GM21447 (cell line): ENCODE results near the gene YWHAQ.

Experiments used
- ATAC-seq: cut with Tn5 transposase; IDR thresholded peaks from one replicate; pipeline ENCODE4 v1.9.1; 2021; ENCODE audit not compliant: unreplicated experiment

YWHAQ gene

DNA sequence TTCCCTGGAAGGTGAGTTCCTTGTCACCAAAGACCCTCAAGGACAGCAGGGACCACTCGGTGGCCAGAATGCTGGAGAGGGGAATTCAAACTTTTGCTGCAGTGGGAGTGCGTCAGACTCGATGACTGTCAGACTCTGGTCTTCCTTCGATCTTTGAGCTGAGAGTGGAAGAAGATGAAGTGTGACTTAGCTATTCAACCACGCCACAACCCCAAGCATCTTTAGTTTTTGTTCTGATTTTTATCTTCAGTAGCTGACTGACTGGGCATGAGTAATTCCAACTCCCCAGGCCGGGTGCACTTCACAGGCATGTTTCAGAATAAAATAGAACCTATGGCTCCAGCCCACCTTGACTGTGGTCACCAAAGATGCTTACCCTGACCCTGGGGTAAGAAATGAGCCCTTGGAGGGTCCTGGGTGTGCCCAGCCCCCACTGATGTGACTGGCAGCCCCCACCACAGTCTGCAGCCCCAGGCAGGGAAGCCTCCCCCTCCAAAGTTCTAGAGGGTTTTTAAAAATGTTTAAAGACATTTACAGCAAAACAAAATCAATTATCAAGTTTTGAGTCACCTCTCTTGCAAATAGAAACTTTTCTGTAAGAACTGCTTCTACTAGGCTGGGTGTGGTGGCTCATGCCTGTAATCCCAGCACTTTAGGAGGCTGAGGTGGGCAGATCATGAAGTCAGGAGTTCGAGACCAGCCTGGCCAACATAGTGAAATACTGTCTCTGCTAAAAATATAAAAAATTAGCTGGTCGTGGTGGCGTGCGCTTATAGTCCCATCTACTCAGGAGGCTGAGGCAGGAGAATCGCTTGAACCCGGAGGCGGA is 24.9 kb upstream of the YWHAQ start:
- peak; percentile 47 for ATAC-seq

- no peak for ATAC-seq
Observed at GRCh38 chr2:9654452-9655100, 23.8 kb upstream of the YWHAQ start.

DNA sequence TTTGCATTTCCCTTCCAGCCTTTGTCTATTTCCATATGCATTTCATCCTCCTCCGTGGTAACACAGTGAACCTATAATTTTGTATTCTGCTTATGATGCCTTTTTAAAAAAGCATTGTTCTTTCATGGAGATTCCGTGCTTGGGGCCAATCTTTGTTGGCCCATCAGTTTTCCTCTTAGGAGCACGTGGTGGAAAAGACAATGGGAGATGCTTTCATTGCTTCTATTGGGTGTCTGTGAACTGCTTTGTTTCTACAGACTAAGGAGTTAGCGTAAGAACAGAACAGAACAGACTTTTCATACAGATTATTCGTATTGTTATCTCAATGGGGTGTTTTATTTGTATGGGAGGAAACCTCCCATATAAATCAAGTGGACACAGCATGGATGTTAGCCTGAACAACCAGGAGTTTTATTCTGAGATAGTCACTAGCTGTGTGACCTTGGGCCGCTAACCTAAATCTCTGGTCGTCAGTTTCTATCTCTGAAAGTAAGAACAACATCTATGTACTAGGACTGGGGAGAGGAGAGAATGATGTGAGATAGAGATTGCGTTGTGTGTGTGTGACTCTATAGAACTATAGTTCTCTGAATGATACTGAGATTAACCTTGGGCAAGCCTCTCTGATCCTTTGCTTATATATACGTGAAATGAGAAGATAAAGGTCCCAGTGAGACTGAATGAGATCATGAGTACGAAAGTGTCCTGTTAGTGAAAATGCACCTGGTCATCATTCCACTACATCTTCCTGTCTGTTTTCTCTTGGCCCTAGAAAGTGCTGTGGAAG is 22.9 kb upstream of the YWHAQ start:
- ATAC-seq = no peak

DNA sequence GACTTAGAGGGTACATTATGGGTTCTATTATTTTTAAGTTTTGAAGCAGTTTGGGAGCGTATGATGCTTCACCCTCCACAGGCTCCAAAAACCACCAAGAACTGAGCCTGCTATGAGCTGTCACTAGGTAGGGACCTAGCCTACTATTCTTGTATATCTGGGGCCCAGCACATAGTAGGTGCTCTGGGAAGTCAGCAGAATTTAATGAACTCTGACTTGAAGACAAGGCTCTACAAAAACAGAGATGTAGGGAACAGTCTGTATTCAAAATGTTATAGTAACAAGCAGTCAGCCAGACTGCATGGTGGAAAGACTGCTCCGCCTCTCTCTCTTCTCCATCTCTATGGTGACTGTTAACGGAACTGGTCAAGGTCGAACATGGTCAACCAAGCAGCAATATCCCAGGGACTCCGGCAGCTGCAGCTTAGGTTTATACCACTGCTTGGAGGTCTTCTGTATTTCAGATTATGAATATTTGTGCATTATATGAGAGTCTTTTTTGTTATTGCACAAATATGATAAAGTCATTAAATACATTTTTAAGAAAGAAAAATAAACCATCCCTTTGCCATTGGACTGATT is 22.2 kb upstream of the YWHAQ start:
- no peak for ATAC-seq

- ATAC-seq = no peak
Observed at GRCh38 chr2:9652267-9652666, 21.5 kb upstream of the YWHAQ start.

GRCh38 chr2:9650119-9650821 is 19.5 kb upstream of the YWHAQ start:
- ATAC-seq = no peak

DNA sequence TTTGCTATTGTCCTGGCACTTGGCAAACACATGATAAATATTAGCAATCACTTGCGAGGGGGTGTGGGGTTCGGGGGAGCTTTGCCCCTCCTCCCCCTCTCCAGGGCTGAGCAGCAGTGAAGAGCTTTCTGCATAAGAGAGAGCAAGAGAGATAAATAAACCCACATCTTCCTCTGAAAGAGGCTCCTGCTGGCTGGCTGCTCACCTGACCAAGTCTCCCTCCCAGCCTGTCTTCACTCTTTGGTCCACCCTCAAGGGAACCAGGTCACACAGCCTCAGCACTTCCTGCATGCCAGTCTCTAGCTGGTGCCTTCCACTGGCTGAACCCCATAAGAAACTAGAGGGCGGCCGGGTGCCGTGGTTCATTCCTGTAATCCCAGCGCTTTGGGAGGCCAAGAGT is 18.5 kb upstream of the YWHAQ start:
- no peak for ATAC-seq

DNA sequence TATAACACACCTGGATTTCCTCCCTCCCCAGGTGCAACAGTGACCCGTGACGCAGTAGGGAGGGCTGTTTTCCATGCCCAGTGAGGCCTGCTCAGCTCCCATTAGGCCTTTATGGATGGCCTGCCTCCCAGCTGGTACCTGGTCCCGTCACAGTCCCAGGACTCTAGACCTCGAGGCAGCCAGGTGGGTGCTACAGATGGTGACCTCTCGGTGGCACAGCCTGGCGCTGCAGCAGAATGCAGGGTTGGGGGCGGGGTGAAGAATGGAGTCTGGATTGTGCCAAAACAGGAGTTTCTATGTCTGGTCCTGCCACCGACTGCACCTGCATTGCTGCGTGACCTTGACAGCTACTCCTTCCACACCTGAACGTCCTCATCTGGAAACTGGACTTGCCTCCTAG is 18.0 kb upstream of the YWHAQ start:
- no peak for ATAC-seq

DNA sequence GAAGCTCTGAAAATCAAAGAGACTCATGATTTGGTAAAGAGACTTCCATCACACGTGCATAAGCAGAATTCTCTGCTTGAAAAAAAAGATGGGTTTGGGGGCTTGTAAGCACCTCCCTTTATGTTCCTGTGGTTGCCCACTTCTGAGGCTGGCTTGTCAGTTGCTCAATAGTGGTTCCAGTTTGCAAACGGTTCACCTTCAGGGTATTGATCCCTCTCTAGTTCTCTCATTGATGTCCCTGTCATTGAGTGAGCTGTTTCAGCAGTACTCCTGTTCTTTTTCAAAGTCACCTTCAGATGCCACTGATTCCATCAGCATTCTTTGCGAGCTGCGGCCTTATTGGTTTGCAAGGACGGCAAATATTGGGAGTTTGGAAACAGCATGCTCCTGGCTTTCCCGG is 17.1 kb upstream of the YWHAQ start:
- no peak for ATAC-seq

DNA sequence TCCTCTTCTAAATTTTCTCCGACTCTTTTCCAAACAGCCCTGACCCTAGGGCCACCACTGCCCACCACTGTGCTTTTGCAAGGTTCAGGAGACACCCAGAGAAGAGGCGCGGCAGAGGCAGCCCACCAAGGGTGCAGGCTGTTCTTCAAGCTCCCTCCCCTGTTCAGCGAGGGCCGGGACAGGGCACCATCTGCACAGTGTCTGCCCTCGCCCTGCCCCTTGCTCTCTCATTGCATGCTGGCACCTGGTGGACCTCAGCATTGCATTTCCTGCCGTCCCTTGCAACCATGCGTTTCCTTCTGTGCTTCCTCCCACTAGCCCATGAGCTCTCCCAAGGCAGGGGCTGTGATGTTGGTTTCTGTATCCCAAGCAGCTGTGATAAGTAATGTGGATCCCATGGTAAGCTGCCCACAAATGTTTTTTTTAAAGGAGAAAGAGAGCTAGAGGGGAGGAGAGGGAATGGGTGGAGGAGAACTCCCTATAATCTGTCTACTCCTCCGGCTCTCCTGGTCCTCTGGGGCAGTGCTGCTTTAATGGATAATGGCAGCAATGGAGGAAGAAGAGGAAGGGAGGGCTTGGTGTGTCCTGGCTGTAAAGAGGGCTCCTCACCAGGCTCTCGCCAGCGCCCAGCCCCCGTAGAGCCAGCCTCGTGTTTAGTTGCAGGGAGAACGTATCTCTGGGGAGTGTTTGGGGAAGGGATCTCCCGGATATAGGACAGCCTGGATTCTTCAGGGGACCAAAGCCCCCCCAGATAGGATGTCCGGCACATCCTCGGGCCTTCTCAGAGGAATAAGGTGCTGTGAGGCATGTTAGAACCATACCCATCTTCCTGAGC is 15.6 kb upstream of the YWHAQ start:
- no peak for ATAC-seq

DNA sequence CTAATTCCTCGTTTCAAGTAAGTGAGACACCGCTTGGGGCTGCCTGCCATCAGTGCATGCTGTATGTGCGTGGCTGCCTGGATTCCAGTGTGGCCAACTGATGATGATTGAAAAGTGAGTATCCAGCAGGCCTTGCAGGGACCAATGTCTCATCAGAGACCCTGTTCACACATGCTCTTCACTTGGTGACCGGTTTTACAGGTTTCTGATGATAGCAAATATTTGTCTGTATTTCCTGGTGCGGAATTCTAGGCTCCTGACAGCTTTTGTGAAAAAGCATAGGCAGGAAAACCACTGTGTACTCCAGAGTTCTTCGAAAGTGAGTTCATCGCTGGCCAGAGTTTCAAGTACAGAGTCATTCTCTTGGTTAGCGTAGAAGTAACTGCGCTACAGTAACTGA is 13.8 kb upstream of the YWHAQ start:
- no peak for ATAC-seq

DNA sequence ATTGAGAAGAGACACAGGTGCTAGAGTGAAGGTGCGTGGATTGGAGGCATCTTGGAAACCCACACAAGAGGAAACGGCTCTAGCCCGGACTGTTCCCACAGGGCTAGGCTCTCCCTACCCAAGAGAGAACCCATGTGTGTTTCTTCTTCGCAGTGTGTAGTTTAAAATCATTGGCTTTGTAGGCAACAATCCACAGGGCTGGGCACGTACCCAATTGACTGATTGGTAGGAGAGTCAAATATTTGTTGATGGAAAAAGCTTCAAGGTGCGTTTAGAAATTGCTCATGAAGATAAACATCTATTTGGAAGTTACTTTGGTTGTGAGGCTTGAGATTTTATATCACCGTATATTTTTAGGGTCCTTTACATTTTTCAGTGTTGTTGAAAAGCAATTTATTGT is 13.2 kb upstream of the YWHAQ start:
- no peak for ATAC-seq

- peak; percentile 61 for ATAC-seq
Observed at GRCh38 chr2:9641641-9642040, 10.8 kb upstream of the YWHAQ start.

DNA sequence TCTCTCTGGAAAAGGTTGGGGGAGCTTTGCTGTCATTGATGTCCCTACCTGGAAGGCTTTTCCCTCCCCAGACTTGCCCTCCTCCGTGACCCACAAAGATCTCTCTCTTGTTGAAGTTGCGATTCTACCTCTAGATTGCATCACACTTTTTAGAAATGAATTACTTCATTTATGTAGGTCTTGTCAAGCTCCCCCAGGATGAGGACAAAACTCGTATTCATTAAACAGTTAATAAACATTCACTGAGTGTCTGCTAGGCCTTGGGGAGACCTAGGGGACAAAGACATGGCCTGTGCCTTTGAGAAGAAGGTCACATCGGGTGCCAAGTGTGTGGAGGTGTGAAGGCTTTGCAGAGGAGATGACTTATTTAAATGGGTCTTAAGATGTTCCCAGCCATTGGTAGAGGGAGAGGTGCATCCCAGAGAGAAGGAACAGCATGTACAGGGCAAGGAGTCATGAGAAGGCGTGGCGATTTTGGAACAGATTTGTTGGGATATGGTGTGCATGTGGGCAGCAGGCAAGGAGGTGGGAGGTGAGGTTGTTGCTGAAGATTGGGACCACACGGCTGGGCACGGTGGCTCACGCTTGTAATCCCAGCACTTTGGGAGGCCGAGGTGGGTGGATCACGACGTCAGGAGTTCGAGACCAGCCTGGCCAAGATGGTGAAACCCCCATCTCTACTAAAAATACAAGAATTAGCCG is 9.8 kb upstream of the YWHAQ start:
- no peak for ATAC-seq

DNA sequence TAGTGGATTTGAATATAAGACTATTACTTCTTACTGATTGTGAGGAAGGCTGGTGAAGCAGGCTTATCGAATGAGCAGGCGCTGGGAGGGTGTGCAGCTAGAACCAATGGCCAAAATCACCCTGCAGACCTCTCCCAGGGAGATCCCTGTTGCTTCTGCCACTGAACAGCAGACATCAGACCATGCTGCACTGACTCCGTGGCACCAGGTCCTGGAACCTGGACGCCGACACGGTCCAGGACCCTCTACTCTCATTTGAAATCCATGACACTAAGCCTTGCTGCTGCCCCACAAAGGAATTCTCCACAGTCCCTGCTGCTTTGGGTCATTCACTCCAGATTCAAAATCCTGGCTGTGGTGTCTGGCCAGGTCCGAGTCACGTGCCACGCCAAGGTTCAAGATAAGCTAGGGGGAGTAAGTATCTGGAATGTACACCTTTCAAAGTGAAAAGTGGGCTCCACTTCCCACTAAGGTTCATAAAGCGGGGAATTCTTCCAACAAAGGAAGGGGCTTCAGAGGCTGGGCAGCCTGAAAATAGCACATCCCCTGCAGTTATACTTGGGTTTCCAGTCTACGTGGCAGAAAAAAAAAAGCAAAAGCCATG is 9.0 kb upstream of the YWHAQ start:
- ATAC-seq = no peak

DNA sequence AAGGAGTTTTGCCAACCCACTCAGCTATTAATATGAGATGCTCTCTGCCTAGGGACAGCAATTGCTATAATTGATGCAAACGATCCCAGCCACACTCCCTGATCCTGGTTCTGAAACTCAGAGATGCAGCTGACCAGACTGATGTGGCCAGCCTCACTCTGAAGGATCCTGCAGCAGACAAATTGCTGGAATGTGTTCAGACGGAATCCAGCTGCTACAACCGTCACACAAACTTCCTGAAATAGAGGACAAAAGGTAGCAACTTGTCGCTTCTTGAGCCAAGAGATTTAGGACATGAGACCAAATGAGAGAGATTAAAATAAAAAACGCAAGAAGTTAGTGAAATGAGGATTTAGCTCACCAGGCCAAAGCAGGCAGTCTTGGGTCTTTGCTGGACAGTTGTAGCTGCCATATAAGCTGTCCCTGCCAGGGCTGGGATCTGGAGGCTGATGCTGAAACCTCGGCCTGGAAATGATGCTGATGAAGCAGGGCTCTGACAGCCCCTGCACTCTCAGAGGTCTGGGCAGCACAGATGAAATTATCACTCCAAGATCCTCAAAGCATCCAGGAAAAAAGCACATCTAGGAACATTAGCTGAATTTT is 8.3 kb upstream of the YWHAQ start:
- ATAC-seq = no peak

- ATAC-seq = no peak
Observed at GRCh38 chr2:9638532-9638931, 7.7 kb upstream of the YWHAQ start.

- ATAC-seq = no peak
Observed at GRCh38 chr2:9637330-9637729, 6.5 kb upstream of the YWHAQ start.

DNA sequence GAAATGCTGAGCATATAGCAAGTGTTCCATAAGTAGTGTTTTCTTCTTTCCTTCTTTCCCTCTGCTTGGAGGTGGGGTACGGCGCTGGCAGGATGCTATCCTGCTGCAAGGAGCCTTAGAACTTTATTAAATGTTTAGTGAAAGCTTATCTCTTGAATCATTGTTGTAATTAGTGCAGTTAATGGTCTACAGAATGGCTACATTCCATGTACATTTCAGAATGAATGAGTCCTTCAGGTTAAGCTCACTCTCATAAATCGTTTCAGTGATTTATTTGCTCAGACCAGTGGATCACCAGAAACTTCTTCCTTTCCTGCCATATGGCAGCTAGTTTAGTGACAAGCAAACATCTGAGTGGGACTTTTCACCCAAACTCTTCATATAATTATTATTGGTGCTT is 3.3 kb upstream of the YWHAQ start:
- no peak for ATAC-seq
